Stimulated activated CD8-positive, alpha-beta memory T cell treated with anti-CD3 and anti-CD28 coated beads, Interleukin-7, amount 100 ng/mL, for 24 hours (primary cell): ENCODE data around the gene CERS5.
"Not testable (repeated sequence)": the region's sequence is repeated elsewhere in the genome, so short reads cannot be mapped to it uniquely, and the experiment has no call there.

Experiments used
- DNase-seq: peaks from one replicate; pipeline ENCODE4 v3.0.0-alpha.2; 2020; ENCODE audit warnings: low read depth

Gene CERS5

GRCh38 chr12:50186681-50187080 lies 19.5 kb upstream of the CERS5 start:
- DNase-seq = no peak

GRCh38 chr12:50185970-50186663 lies 18.9 kb upstream of the CERS5 start:
- no peak for DNase-seq

GRCh38 chr12:50185301-50185895 lies 18.2 kb upstream of the CERS5 start:
- DNase-seq = no peak

GRCh38 chr12:50184261-50184660 lies 17.1 kb upstream of the CERS5 start:
- no peak for DNase-seq

GRCh38 chr12:50182461-50182860 lies 15.3 kb upstream of the CERS5 start:
- no peak for DNase-seq

- no peak for DNase-seq
These were observed 14.5 kb upstream of the CERS5 start for GRCh38 chr12:50181691-50182090.

GRCh38 chr12:50175716-50176026 lies 8.5 kb upstream of the CERS5 start:
- no peak for DNase-seq

GRCh38 chr12:50174971-50175715 lies 8.0 kb upstream of the CERS5 start:
- no peak for DNase-seq

GRCh38 chr12:50166799-50167048 lies 445 bp downstream of the CERS5 start:
- DNase-seq = peak; percentile 33

GRCh38 chr12:50164963-50165362 lies 2.2 kb downstream of the CERS5 start:
- no peak for DNase-seq

- no peak for DNase-seq
These were observed 4.9 kb downstream of the CERS5 start for GRCh38 chr12:50162230-50162629.

- no peak for DNase-seq
These were observed 6.5 kb downstream of the CERS5 start for GRCh38 chr12:50160643-50161042.

GRCh38 chr12:50157259-50157658 lies 9.9 kb downstream of the CERS5 start:
- no peak for DNase-seq

GRCh38 chr12:50156641-50157040 lies 10.5 kb downstream of the CERS5 start:
- DNase-seq = no peak

- not testable (repeated sequence) for DNase-seq
These were observed 12.2 kb downstream of the CERS5 start for GRCh38 chr12:50154947-50155346.

- no peak for DNase-seq
These were observed 16.0 kb downstream of the CERS5 start for GRCh38 chr12:50151047-50151687.

GRCh38 chr12:50149311-50149710 lies 17.9 kb downstream of the CERS5 start:
- no peak for DNase-seq

GRCh38 chr12:50148011-50148410 lies 19.2 kb downstream of the CERS5 start:
- not testable (repeated sequence) for DNase-seq

- DNase-seq = no peak
These were observed 19.9 kb downstream of the CERS5 start for GRCh38 chr12:50147281-50147680.

GRCh38 chr12:50145439-50145838 lies 21.7 kb downstream of the CERS5 start:
- DNase-seq = no peak

- no peak for DNase-seq
These were observed 24.2 kb downstream of the CERS5 start for GRCh38 chr12:50142993-50143392.

GRCh38 chr12:50132505-50133135 lies 34.5 kb downstream of the CERS5 start:
- no peak for DNase-seq

- no peak for DNase-seq
These were observed 37.9 kb downstream of the CERS5 start for GRCh38 chr12:50129290-50129689.
